Endothelial cell of umbilical vein (primary cell): Measurements from ENCODE around the gene DTD2.

Experiments
- CTCF ChIP-seq, 2 donors: IDR thresholded peaks; 1 replicate in 1 of 2; 2 replicates in 1 of 2; pipeline ENCODE4 v1.5.1; 2011; ENCODE audit warnings: low read length in 2 of 2, mild to moderate bottlenecking in 2 of 2, moderate library complexity in 2 of 2, control low read depth in 1 of 2, inconsistent platforms in 1 of 2, low read depth in 1 of 2; ENCODE audit not compliant: insufficient read depth in 1 of 2; ENCODE audit errors: extremely low read depth in 1 of 2
- MAX ChIP-seq: IDR thresholded peaks from 2 replicates; pipeline ENCODE4 v1.6.1; 2011; ENCODE audit not compliant: insufficient read depth, insufficient read length
- POLR2A ChIP-seq: IDR thresholded peaks from 2 replicates; pipeline ENCODE4 v1.6.1; 2012; ENCODE audit warnings: low read depth, mild to moderate bottlenecking, control low read depth, low read length

GRCh38 chr14:31402764-31403439 lies 54.4 kb downstream of the DTD2 start:
- TF ChIP-seq MAX (no peak), POLR2A (no peak), CTCF (IDR thresholded peaks at IDR 0.05; ENCODE audit: extremely low read depth in 1 of 2, insufficient read depth in 1 of 2, low read depth in 1 of 2, low read length in 2 of 2) (no peak)
